ENCODE results near the gene CENPC. TPM values are rescaled to one million over a fixed set of nuclear protein-coding genes. Genes with fewer than 3 reads are reported as not detected.
A peak's percentile ranks its signal among the peaks of the same experiment; 100 is the strongest.
"Not testable (repeated sequence)": the region's sequence is repeated elsewhere in the genome, so short reads cannot be mapped to it uniquely, and the experiment has no call there.

The CENPC gene
- total and polyA plus RNA-seq, 2 experiments from 2014 or later, result 21.6 to 24.5 TPM

- DNase-seq (ENCODE audit: low spot score) (no peak), ATAC-seq (no peak)
- Histone ChIP-seq H3K27me3 (ENCODE audit: insufficient read depth) (no peaks in the 10 kb centered on the region), H3K27ac (ENCODE audit: low read depth) (no peak overlapping the region), H3F3A (replicated peaks; ENCODE audit: low read depth) (no peaks in the 10 kb centered on the region), H3K9me2 (ENCODE audit: insufficient read depth) (no peaks in the 10 kb centered on the region), H3K36me3 (ENCODE audit: insufficient read depth) (no peaks in the 10 kb centered on the region; the same call in 1 of the 2 replicates), H3K79me2 (replicated peaks; ENCODE audit: insufficient read depth) (no peaks in the 10 kb centered on the region), H2AFZ (no peak overlapping the region), H3K4me1 (ENCODE audit: insufficient read depth) (no peaks in the 10 kb centered on the region), H3K4me3 (no peak overlapping the region), H4K20me1 (replicated peaks; ENCODE audit: insufficient read depth) (no peaks in the 10 kb centered on the region), H3K4me2 (no peak overlapping the region)
- Mint-ChIP-seq H3K4me3 (no peak overlapping the region), H3K9me3 (peaks cover 6% of the 10 kb centered on the region; the same call in 2 of the 3 replicates), H3K4me1 (no peaks in the 10 kb centered on the region), H3K27ac (no peak overlapping the region), H3K36me3 (ENCODE audit: low read depth) (peaks cover 2% of the 10 kb centered on the region; the same call in 2 of the 3 replicates), H3K27me3 (ENCODE audit: insufficient read depth, low read depth, poor library complexity) (peaks cover under 1% of the 10 kb centered on the region)
- TF ChIP-seq NANOG (IDR thresholded peaks at IDR 0.05; ENCODE audit: borderline replicate concordance), result no peak
- no peak for TF ChIP-seq ZNF331 (CRISPR knock-in tag; IDR thresholded peaks at IDR 0.05; ENCODE audit: low read depth)
- no peak for TF ChIP-seq POLR2AphosphoS5 (IDR thresholded peaks at IDR 0.05; ENCODE audit: low read depth)
- no peak for TF ChIP-seq CTCF (conservative IDR thresholded peaks at IDR 0.05; ENCODE audit: low read depth in 2 of 2)
These were observed 98.5 kb downstream of the CENPC start for GRCh38 chr4:67446811-67447210.

- not testable (repeated sequence) for H3K27me3 ChIP-seq (ENCODE audit: insufficient read depth); H2AFZ ChIP-seq; H4K20me1 ChIP-seq (replicated peaks; ENCODE audit: insufficient read depth); H3K4me3 Mint-ChIP-seq; H3K36me3 Mint-ChIP-seq (ENCODE audit: low read depth); DNase-seq (ENCODE audit: low spot score); H3K9me2 ChIP-seq (ENCODE audit: insufficient read depth); H3F3A ChIP-seq (replicated peaks; ENCODE audit: low read depth); H3K4me1 Mint-ChIP-seq; H3K4me1 ChIP-seq (ENCODE audit: insufficient read depth); H3K27ac ChIP-seq (ENCODE audit: low read depth); H3K36me3 ChIP-seq (ENCODE audit: insufficient read depth); H3K27ac Mint-ChIP-seq; H3K4me3 ChIP-seq; H3K9me3 Mint-ChIP-seq; H3K4me2 ChIP-seq; H3K79me2 ChIP-seq (replicated peaks; ENCODE audit: insufficient read depth); H3K27me3 Mint-ChIP-seq (ENCODE audit: insufficient read depth, low read depth, poor library complexity)
- ATAC-seq, result peak; percentile 88
These were observed 99.4 kb downstream of the CENPC start for GRCh38 chr4:67445881-67446280.

DNA sequence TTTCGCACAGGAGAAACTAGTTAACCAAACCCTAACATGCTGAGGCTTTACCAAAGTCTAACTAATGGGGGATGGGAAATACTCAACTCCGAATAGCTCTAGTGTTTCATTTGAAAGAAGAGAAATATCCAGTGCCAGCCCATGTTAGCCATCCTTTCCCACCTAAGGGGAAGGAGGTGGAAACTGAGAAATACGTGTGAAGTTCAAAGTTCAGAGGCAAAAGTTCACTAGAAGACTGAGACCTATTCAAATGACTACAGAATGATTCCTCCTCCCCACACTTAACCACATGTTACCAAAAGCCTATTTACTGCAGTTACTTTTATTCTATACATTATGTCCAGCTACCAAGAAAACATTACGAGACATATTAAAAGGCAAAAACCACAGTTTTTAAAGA lies 106.3 kb downstream of the CENPC start:
- Histone ChIP-seq H3K27me3 (ENCODE audit: insufficient read depth) (no peaks in the 10 kb centered on the region), H3K4me3 (no peak overlapping the region), H3K4me2 (no peak overlapping the region), H3F3A (replicated peaks; ENCODE audit: low read depth) (no peaks in the 10 kb centered on the region), H3K27ac (ENCODE audit: low read depth) (no peak overlapping the region), H2AFZ (no peak overlapping the region), H3K4me1 (ENCODE audit: insufficient read depth) (no peaks in the 10 kb centered on the region; the same call in 1 of the 2 replicates), H3K79me2 (replicated peaks; ENCODE audit: insufficient read depth) (no peaks in the 10 kb centered on the region), H3K36me3 (ENCODE audit: insufficient read depth) (no peaks in the 10 kb centered on the region), H3K9me2 (ENCODE audit: insufficient read depth) (no peaks in the 10 kb centered on the region), H4K20me1 (replicated peaks; ENCODE audit: insufficient read depth) (no peaks in the 10 kb centered on the region)
- Mint-ChIP-seq H3K4me1 (no peaks in the 10 kb centered on the region), H3K4me3 (no peak overlapping the region), H3K36me3 (ENCODE audit: low read depth) (no peaks in the 10 kb centered on the region; the same call in 1 of the 3 replicates), H3K9me3 (peaks cover 3% of the 10 kb centered on the region; the same call in 1 of the 3 replicates), H3K27ac (no peak overlapping the region), H3K27me3 (ENCODE audit: insufficient read depth, low read depth, poor library complexity) (peaks cover 2% of the 10 kb centered on the region)
- ATAC-seq (no peak), DNase-seq (ENCODE audit: low spot score) (no peak)
- TF ChIP-seq, protein P1, sequence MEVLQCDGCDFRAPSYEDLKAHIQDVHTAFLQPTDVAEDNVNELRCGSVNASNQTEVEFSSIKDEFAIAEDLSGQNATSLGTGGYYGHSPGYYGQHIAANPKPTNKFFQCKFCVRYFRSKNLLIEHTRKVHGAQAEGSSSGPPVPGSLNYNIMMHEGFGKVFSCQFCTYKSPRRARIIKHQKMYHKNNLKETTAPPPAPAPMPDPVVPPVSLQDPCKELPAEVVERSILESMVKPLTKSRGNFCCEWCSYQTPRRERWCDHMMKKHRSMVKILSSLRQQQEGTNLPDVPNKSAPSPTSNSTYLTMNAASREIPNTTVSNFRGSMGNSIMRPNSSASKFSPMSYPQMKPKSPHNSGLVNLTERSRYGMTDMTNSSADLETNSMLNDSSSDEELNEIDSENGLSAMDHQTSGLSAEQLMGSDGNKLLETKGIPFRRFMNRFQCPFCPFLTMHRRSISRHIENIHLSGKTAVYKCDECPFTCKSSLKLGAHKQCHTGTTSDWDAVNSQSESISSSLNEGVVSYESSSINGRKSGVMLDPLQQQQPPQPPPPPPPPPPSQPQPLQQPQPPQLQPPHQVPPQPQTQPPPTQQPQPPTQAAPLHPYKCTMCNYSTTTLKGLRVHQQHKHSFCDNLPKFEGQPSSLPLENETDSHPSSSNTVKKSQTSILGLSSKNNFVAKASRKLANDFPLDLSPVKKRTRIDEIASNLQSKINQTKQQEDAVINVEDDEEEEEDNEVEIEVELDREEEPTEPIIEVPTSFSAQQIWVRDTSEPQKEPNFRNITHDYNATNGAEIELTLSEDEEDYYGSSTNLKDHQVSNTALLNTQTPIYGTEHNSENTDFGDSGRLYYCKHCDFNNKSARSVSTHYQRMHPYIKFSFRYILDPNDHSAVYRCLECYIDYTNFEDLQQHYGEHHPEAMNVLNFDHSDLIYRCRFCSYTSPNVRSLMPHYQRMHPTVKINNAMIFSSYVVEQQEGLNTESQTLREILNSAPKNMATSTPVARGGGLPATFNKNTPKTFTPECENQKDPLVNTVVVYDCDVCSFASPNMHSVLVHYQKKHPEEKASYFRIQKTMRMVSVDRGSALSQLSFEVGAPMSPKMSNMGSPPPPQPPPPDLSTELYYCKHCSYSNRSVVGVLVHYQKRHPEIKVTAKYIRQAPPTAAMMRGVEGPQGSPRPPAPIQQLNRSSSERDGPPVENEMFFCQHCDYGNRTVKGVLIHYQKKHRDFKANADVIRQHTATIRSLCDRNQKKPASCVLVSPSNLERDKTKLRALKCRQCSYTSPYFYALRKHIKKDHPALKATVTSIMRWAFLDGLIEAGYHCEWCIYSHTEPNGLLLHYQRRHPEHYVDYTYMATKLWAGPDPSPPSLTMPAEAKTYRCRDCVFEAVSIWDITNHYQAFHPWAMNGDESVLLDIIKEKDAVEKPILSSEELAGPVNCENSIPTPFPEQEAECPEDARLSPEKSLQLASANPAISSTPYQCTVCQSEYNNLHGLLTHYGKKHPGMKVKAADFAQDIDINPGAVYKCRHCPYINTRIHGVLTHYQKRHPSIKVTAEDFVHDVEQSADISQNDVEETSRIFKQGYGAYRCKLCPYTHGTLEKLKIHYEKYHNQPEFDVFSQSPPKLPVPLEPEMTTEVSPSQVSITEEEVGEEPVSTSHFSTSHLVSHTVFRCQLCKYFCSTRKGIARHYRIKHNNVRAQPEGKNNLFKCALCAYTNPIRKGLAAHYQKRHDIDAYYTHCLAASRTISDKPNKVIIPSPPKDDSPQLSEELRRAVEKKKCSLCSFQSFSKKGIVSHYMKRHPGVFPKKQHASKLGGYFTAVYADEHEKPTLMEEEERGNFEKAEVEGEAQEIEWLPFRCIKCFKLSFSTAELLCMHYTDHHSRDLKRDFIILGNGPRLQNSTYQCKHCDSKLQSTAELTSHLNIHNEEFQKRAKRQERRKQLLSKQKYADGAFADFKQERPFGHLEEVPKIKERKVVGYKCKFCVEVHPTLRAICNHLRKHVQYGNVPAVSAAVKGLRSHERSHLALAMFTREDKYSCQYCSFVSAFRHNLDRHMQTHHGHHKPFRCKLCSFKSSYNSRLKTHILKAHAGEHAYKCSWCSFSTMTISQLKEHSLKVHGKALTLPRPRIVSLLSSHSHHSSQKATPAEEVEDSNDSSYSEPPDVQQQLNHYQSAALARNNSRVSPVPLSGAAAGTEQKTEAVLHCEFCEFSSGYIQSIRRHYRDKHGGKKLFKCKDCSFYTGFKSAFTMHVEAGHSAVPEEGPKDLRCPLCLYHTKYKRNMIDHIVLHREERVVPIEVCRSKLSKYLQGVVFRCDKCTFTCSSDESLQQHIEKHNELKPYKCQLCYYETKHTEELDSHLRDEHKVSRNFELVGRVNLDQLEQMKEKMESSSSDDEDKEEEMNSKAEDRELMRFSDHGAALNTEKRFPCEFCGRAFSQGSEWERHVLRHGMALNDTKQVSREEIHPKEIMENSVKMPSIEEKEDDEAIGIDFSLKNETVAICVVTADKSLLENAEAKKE (CRISPR knock-in tag; IDR thresholded peaks at IDR 0.05), result no peak
- no peak for TF ChIP-seq NANOG (IDR thresholded peaks at IDR 0.05; ENCODE audit: borderline replicate concordance)
